Activated CD4-positive, CD25-positive, alpha-beta regulatory T cell treated with anti-CD3 and anti-CD28 coated beads, Interleukin-2, amount 50 U/mL, for 72 hours (primary cell): ENCODE data around the gene DSCAML1.

Source experiments
- DNase-seq: peaks from one replicate; pipeline ENCODE4 v3.0.0; 2021

Gene DSCAML1

GRCh38 chr11:117633186-117633754, 163.7 kb downstream of the DSCAML1 start:
- no peak for DNase-seq

- no peak for DNase-seq
Observed at GRCh38 chr11:117632306-117632705, 164.7 kb downstream of the DSCAML1 start.

GRCh38 chr11:117631336-117632140, 165.5 kb downstream of the DSCAML1 start:
- DNase-seq, result no peak

GRCh38 chr11:117629891-117630538, 167.0 kb downstream of the DSCAML1 start:
- DNase-seq, result no peak

- no peak for DNase-seq
Observed at GRCh38 chr11:117629146-117629545, 167.9 kb downstream of the DSCAML1 start.

GRCh38 chr11:117627259-117627658, 169.8 kb downstream of the DSCAML1 start:
- no peak for DNase-seq

- DNase-seq, result no peak
Observed at GRCh38 chr11:117626576-117626975, 170.4 kb downstream of the DSCAML1 start.

GRCh38 chr11:117625237-117625636, 171.8 kb downstream of the DSCAML1 start:
- no peak for DNase-seq

GRCh38 chr11:117623831-117624271, 173.2 kb downstream of the DSCAML1 start:
- DNase-seq, result no peak

GRCh38 chr11:117621226-117621625, 175.8 kb downstream of the DSCAML1 start:
- no peak for DNase-seq

GRCh38 chr11:117620659-117621058, 176.4 kb downstream of the DSCAML1 start:
- DNase-seq, result no peak

- DNase-seq, result no peak
Observed at GRCh38 chr11:117620086-117620485, 176.9 kb downstream of the DSCAML1 start.

- no peak for DNase-seq
Observed at GRCh38 chr11:117619661-117620060, 177.4 kb downstream of the DSCAML1 start.

- DNase-seq, result no peak
Observed at GRCh38 chr11:117618982-117619355, 178.0 kb downstream of the DSCAML1 start.

- no peak for DNase-seq
Observed at GRCh38 chr11:117618302-117618981, 178.6 kb downstream of the DSCAML1 start.

- DNase-seq, result no peak
Observed at GRCh38 chr11:117616979-117617378, 180.0 kb downstream of the DSCAML1 start.

- DNase-seq, result no peak
Observed at GRCh38 chr11:117614728-117615127, 182.3 kb downstream of the DSCAML1 start.

GRCh38 chr11:117613521-117613920, 183.5 kb downstream of the DSCAML1 start:
- no peak for DNase-seq

GRCh38 chr11:117612177-117612576, 184.8 kb downstream of the DSCAML1 start:
- no peak for DNase-seq

- no peak for DNase-seq
Observed at GRCh38 chr11:117610901-117611300, 186.1 kb downstream of the DSCAML1 start.

GRCh38 chr11:117610045-117610444, 187.0 kb downstream of the DSCAML1 start:
- DNase-seq, result no peak

GRCh38 chr11:117607449-117607848, 189.6 kb downstream of the DSCAML1 start:
- DNase-seq, result no peak

GRCh38 chr11:117606790-117607189, 190.2 kb downstream of the DSCAML1 start:
- no peak for DNase-seq
